GM23338 (cell line): Measurements from ENCODE around the gene RNF114. TPM values are rescaled to one million over a fixed set of nuclear protein-coding genes. Genes with fewer than 3 reads are reported as not detected.

Experiments
- ATAC-seq: fragments of 200-7000 bp; cut with Tn5 transposase; 3 replicates; pipeline ENCODE4 v1.9.1; 2020
- DNase-seq: peaks from one replicate; pipeline ENCODE4 v3.0.0-alpha.2; 2015; ENCODE audit warnings: low spot score
- H2AFZ ChIP-seq: fragments of 200-600 bp; sonication (generic); 2 replicates; pipeline ENCODE4 v1.8.0; 2016; ENCODE audit warnings: antibody characterized with exemption, mild to moderate bottlenecking, moderate library complexity
- H3F3A ChIP-seq: fragments of 200-600 bp; sonication (generic); replicated peaks from 2 replicates; pipeline ENCODE4 v1.8.0; 2017; ENCODE audit warnings: antibody characterized with exemption, mixed run types, low read depth
- H3K27ac ChIP-seq: fragments of 200-600 bp; sonication (generic); 2 replicates; pipeline ENCODE4 v1.6.1; 2016; ENCODE audit warnings: low read depth
- H3K27me3 ChIP-seq: fragments of 200-600 bp; sonication (generic); 2 replicates; pipeline ENCODE4 v1.8.0; 2016; ENCODE audit warnings: mild to moderate bottlenecking, mixed run types, moderate library complexity; ENCODE audit not compliant: insufficient read depth
- H3K36me3 ChIP-seq: fragments of 200-600 bp; sonication (generic); 2 replicates; pipeline ENCODE4 v1.8.0; 2016; ENCODE audit warnings: mild to moderate bottlenecking; ENCODE audit not compliant: insufficient read depth
- H3K4me1 ChIP-seq: fragments of 200-600 bp; sonication (generic); 2 replicates; pipeline ENCODE4 v1.8.0; 2016; ENCODE audit warnings: mild to moderate bottlenecking, moderate library complexity; ENCODE audit not compliant: insufficient read depth
- H3K4me2 ChIP-seq: fragments of 200-600 bp; sonication (generic); 2 replicates; pipeline ENCODE4 v1.7.1; 2017; ENCODE audit warnings: mixed run types
- H3K4me3 ChIP-seq: fragments of 200-600 bp; sonication (generic); 2 replicates; pipeline ENCODE4 v1.6.1; 2016; ENCODE audit warnings: mixed run types
- H3K79me2 ChIP-seq: fragments of 200-600 bp; sonication (generic); replicated peaks from 2 replicates; pipeline ENCODE4 v1.8.0; 2017; ENCODE audit warnings: mild to moderate bottlenecking; ENCODE audit not compliant: insufficient read depth
- H3K9me2 ChIP-seq: fragments of 200-600 bp; sonication (generic); 2 replicates; pipeline ENCODE4 v1.8.0; 2017; ENCODE audit not compliant: insufficient read depth
- H4K20me1 ChIP-seq: fragments of 200-600 bp; sonication (generic); replicated peaks from 2 replicates; pipeline ENCODE4 v1.8.0; 2017; ENCODE audit warnings: mild to moderate bottlenecking; ENCODE audit not compliant: insufficient read depth
- H3K27ac Mint-ChIP-seq: 2 replicates; pipeline ENCODE4 v1.8.0; 2020; ENCODE audit warnings: inconsistent platforms, mild to moderate bottlenecking, moderate library complexity, mixed read lengths
- H3K27me3 Mint-ChIP-seq: 3 replicates; pipeline ENCODE4 v1.8.0; 2022; ENCODE audit warnings: low read depth, mild to moderate bottlenecking, moderate library complexity, mixed read lengths, inconsistent platforms; ENCODE audit not compliant: insufficient read depth, poor library complexity
- H3K36me3 Mint-ChIP-seq: 3 replicates; pipeline ENCODE4 v1.8.0; 2021; ENCODE audit warnings: low read depth, mild to moderate bottlenecking, inconsistent platforms, moderate library complexity, mixed read lengths
- H3K4me1 Mint-ChIP-seq: 3 replicates; pipeline ENCODE4 v1.8.0; 2020; ENCODE audit warnings: mild to moderate bottlenecking, inconsistent platforms, mixed read lengths
- H3K4me3 Mint-ChIP-seq: 3 replicates; pipeline ENCODE4 v1.8.0; 2021; ENCODE audit warnings: moderate library complexity, mild to moderate bottlenecking, inconsistent platforms, mixed read lengths
- H3K9me3 Mint-ChIP-seq: 3 replicates; pipeline ENCODE4 v1.8.0; 2020; ENCODE audit warnings: moderate library complexity, mild to moderate bottlenecking, inconsistent platforms, mixed read lengths
- CREB1 ChIP-seq: fragments of 250-450 bp; sonication (Bioruptor Pico); IDR thresholded peaks from 2 replicates; pipeline ENCODE4 v1.5.0; 2020; ENCODE audit warnings: low read depth, mild to moderate bottlenecking, moderate library complexity
- CTCF ChIP-seq, 2 experiments: fragments of 200-600 bp in 1 of 2; sonication (generic) in 1 of 2; conservative IDR thresholded peaks; 2 replicates each; pipeline versions ENCODE4 v1.5.1 to v1.6.1; 2016 to 2017; ENCODE audit warnings: antibody characterized with exemption in 2 of 2, low read depth in 2 of 2, mild to moderate bottlenecking in 2 of 2, moderate library complexity in 1 of 2
- ETS1 ChIP-seq: IDR thresholded peaks from 2 replicates; pipeline ENCODE4 v1.6.1; 2016; ENCODE audit warnings: antibody characterized with exemption
- EZH2 ChIP-seq: fragments of 200-600 bp; sonication (generic); IDR thresholded peaks from one replicate; pipeline ENCODE4 v1.8.0; 2017; ENCODE audit warnings: antibody characterized with exemption, mild to moderate bottlenecking, low read depth; ENCODE audit not compliant: unreplicated experiment
- EZH2phosphoT487 ChIP-seq: fragments of 200-600 bp; sonication (generic); IDR thresholded peaks from one replicate; pipeline ENCODE4 v1.8.1; 2018; ENCODE audit warnings: antibody characterized with exemption; ENCODE audit not compliant: unreplicated experiment
- JUNB ChIP-seq: IDR thresholded peaks from one replicate; pipeline ENCODE4 v1.6.1; 2016; ENCODE audit warnings: antibody characterized with exemption; ENCODE audit not compliant: unreplicated experiment
- NANOG ChIP-seq: IDR thresholded peaks from 2 replicates; pipeline ENCODE4 v1.6.1; 2016; ENCODE audit warnings: antibody characterized with exemption, borderline replicate concordance
- POLR2AphosphoS5 ChIP-seq: IDR thresholded peaks from 2 replicates; pipeline ENCODE4 v1.6.1; 2016; ENCODE audit warnings: antibody characterized with exemption, low read depth
- REST ChIP-seq: IDR thresholded peaks from one replicate; pipeline ENCODE4 v1.6.1; 2018; ENCODE audit warnings: antibody characterized with exemption; ENCODE audit not compliant: unreplicated experiment
- ZNF114 ChIP-seq: fragments of 250-450 bp; sonication (Bioruptor Pico); IDR thresholded peaks from 2 replicates; pipeline ENCODE4 v1.5.0; 2020; ENCODE audit warnings: mild to moderate bottlenecking, moderate library complexity
- ZNF331 ChIP-seq: fragments of 250-450 bp; sonication (Bioruptor Pico); IDR thresholded peaks from 2 replicates; pipeline ENCODE4 v1.5.0; 2020; ENCODE audit warnings: low read depth, mild to moderate bottlenecking, moderate library complexity
- polyA plus RNA-seq: library from polyadenylated mRNA; unstranded; fragments of >200 nt; fragmentation: Nextera tagmentation; extraction: Ambion mirVana; gene quantifications from 2 replicates; pipeline ENCODE4 v1.2.1, GENCODE V29; 2016
- total RNA-seq: library from RNA; depleted of rRNA; stranded (reverse); fragments of >200 nt; shearing (Covaris generic); gene quantifications from 2 replicates; pipeline ENCODE4 v1.2.3, GENCODE V29; 2014

The RNF114 gene
- total and polyA plus RNA-seq, 2 experiments from 2014 or later, result 155 to 279 TPM

GRCh38 chr20:49906101-49906604, 30.0 kb upstream of the RNF114 start:
- H3K4me2 ChIP-seq, result no peak overlapping the region
- DNase-seq (no peak), ATAC-seq (no peak)
- peaks cover 6% of the 10 kb centered on the region for H4K20me1 ChIP-seq
- no peaks in the 10 kb centered on the region for H3K4me1 ChIP-seq
- TF ChIP-seq EZH2, result no peak
- TF ChIP-seq POLR2AphosphoS5, result no peak
- no peak for TF ChIP-seq ZNF331 (CRISPR knock-in tag)
- no peaks in the 10 kb centered on the region for H3K27me3 ChIP-seq
- H3F3A ChIP-seq, result no peaks in the 10 kb centered on the region
- H3K9me3 Mint-ChIP-seq, result no peaks in the 10 kb centered on the region
- no peak overlapping the region for H3K27ac ChIP-seq
- no peaks in the 10 kb centered on the region for H3K9me2 ChIP-seq
- peaks cover 21% of the 10 kb centered on the region for H3K79me2 ChIP-seq
- no peak overlapping the region for H3K4me3 ChIP-seq
- peaks cover 5% of the 10 kb centered on the region for H3K27me3 Mint-ChIP-seq
- peaks cover 21% of the 10 kb centered on the region for H3K36me3 Mint-ChIP-seq
- H2AFZ ChIP-seq, result no peak overlapping the region
- no peak overlapping the region for H3K4me3 Mint-ChIP-seq
- no peaks in the 10 kb centered on the region for H3K4me1 Mint-ChIP-seq
- no peak overlapping the region for H3K27ac Mint-ChIP-seq
- H3K36me3 ChIP-seq, result no peaks in the 10 kb centered on the region; the same call in 1 of the 2 replicates

- Histone ChIP-seq H4K20me1 (peaks cover 12% of the 10 kb centered on the region), H3K4me3 (no peak overlapping the region), H3K27ac (no peak overlapping the region), H3K36me3 (no peaks in the 10 kb centered on the region; the same call in 1 of the 2 replicates), H3F3A (no peaks in the 10 kb centered on the region), H2AFZ (no peak overlapping the region), H3K4me2 (no peak overlapping the region), H3K27me3 (no peaks in the 10 kb centered on the region), H3K4me1 (no peaks in the 10 kb centered on the region), H3K9me2 (no peaks in the 10 kb centered on the region), H3K79me2 (peaks cover 26% of the 10 kb centered on the region)
- H3K36me3 Mint-ChIP-seq, result peaks cover 21% of the 10 kb centered on the region
- H3K4me1 Mint-ChIP-seq, result no peaks in the 10 kb centered on the region
- no peak overlapping the region for H3K4me3 Mint-ChIP-seq
- H3K27ac Mint-ChIP-seq, result no peak overlapping the region
- peaks cover 5% of the 10 kb centered on the region for H3K27me3 Mint-ChIP-seq
- H3K9me3 Mint-ChIP-seq, result no peaks in the 10 kb centered on the region
- DNase-seq (no peak), ATAC-seq (no peak)
- TF ChIP-seq REST (no peak), ETS1 (no peak), JUNB (no peak), POLR2AphosphoS5 (no peak), CREB1 (no peak), NANOG (no peak), CTCF (conservative IDR thresholded peaks at IDR 0.05; ENCODE audit: low read depth in 2 of 2) (no peak), EZH2 (no peak), ZNF114 (CRISPR knock-in tag) (no peak), EZH2phosphoT487 (no peak)
These were observed 29.5 kb upstream of the RNF114 start for GRCh38 chr20:49906615-49907154.
